BLaER1 treated with 17β-estradiol and CSF1 and Interleukin-3, amounts not matched to agents 10 nM and 100 nM (cell line): Measurements from ENCODE around the gene ETFA.

Experiments used
- H3K27ac ChIP-seq, 11 experiments: shearing (Covaris generic); formaldehyde crosslinking; 2 replicates each; pipeline ENCODE4 v1.8.1; 2022
- H3K27me3 ChIP-seq, 11 experiments: shearing (Covaris generic); formaldehyde crosslinking; 2 replicates each; pipeline ENCODE4 v1.8.1; 2022
- H3K36me3 ChIP-seq, 11 experiments: shearing (Covaris generic); formaldehyde crosslinking; 2 replicates each; pipeline ENCODE4 v1.8.1; 2022
- H3K4me1 ChIP-seq, 10 experiments: shearing (Covaris generic); formaldehyde crosslinking; 2 replicates each; pipeline ENCODE4 v1.8.1; 2022
- H3K4me2 ChIP-seq, 11 experiments: shearing (Covaris generic); formaldehyde crosslinking; 2 replicates each; pipeline ENCODE4 v1.8.1; 2022
- H3K4me3 ChIP-seq, 10 experiments: shearing (Covaris generic); formaldehyde crosslinking; 2 replicates each; pipeline ENCODE4 v1.8.1; 2022
- H3K9ac ChIP-seq, 11 experiments: shearing (Covaris generic); formaldehyde crosslinking; 2 replicates each; pipeline ENCODE4 v1.8.1; 2022
- H3K9me3 ChIP-seq, 11 experiments: shearing (Covaris generic); formaldehyde crosslinking; replicated peaks in 1 of 11; 2 replicates each; pipeline ENCODE4 v1.8.1; 2022
- H4K20me1 ChIP-seq, 11 experiments: shearing (Covaris generic); formaldehyde crosslinking; 2 replicates each; pipeline ENCODE4 v1.8.1; 2022
- Cebpa-rat ChIP-seq, 11 experiments: shearing (Covaris generic); IDR thresholded peaks; 2 replicates each; pipeline ENCODE4 v1.8.1; 2022

The ETFA gene

DNA sequence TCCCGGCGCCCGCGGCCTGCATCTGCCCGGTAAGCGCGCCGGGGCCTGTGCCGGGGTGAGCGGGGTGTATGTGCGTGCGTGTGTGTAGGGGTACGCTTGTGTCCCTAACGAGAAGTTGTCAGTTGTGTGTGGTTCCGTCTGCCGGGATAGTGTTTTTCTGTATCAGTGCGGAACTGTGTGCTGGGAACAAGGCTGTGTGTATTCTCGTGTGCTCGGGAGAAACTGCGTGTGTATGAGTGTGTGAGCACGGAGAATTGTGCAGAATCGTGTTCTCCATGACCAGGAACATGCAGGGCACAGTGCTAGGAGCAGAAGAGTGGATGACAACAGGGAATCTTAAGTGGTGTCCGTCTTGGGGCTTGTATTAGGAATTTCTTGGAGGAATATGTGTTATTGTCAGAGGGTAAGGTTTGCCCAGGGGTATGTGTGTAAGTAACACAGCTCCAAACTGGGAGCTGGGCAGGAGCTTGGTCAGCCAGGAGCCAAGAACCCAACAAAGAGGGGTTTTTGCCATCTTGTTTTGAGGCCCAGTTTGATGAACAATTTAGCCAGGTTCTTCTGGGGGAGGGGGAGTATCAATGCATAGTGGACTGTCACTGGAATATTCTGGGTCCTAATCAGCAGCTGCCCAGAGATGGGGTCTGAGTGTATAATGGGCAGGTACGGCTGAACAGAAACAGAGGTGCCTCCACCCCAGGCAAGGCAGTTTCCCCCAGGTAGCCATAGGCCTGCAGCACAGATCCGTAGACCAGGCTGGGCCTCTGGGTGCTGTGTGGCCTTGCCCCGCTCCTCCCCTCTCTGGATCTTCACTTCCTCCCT, 27.4 kb upstream of the ETFA start:
- Histone ChIP-seq H3K4me2 (peak overlapping the region in 6 of 11 experiments; percentile 23 to 98 (median 77); a peak in 8 of 22 replicates), H3K4me3 (peak overlapping the region in 5 of 10 experiments; percentile 2 to 58 (median 20); a peak in 7 of 20 replicates), H3K4me1 (peaks cover 23 to 66% (median 46%) of the 10 kb centered on the region in 10 experiments), H3K9ac (no peak overlapping the region), H3K27ac (no peak overlapping the region), H3K36me3 (no peaks in the 10 kb centered on the region), H3K27me3 (peaks cover 83 to 100% (median 95%) of the 10 kb centered on the region in 11 experiments), H3K9me3 (peaks cover 13 to 32% (median 19%) of the 10 kb centered on the region in 11 experiments), H4K20me1 (peaks cover 0 to 71% (median 55%) of the 10 kb centered on the region in 11 experiments; a peak in 20 of 22 replicates)
- TF ChIP-seq Cebpa-rat (IDR thresholded peaks at IDR 0.05): no peak

GRCh38 chr15:76337696-76338485, 26.6 kb upstream of the ETFA start:
- peaks cover 7 to 24% (median 11%) of the 10 kb centered on the region in 11 experiments for H3K9me3 ChIP-seq
- peaks cover 0 to 69% (median 55%) of the 10 kb centered on the region in 11 experiments; a peak in 20 of 22 replicates for H4K20me1 ChIP-seq
- H3K36me3 ChIP-seq: no peaks in the 10 kb centered on the region
- H3K4me2 ChIP-seq: peak overlapping the region in 5 of 11 experiments; percentile 23 to 98 (median 61); a peak in 8 of 22 replicates
- no peak overlapping the region for H3K9ac ChIP-seq
- TF ChIP-seq Cebpa-rat (IDR thresholded peaks at IDR 0.05): no peak
- peaks cover 75 to 94% (median 87%) of the 10 kb centered on the region in 11 experiments for H3K27me3 ChIP-seq
- peak overlapping the region in 5 of 10 experiments; percentile 2 to 23 (median 20); a peak in 6 of 20 replicates for H3K4me3 ChIP-seq
- peaks cover 23 to 66% (median 46%) of the 10 kb centered on the region in 10 experiments for H3K4me1 ChIP-seq
- H3K27ac ChIP-seq: no peak overlapping the region

DNA sequence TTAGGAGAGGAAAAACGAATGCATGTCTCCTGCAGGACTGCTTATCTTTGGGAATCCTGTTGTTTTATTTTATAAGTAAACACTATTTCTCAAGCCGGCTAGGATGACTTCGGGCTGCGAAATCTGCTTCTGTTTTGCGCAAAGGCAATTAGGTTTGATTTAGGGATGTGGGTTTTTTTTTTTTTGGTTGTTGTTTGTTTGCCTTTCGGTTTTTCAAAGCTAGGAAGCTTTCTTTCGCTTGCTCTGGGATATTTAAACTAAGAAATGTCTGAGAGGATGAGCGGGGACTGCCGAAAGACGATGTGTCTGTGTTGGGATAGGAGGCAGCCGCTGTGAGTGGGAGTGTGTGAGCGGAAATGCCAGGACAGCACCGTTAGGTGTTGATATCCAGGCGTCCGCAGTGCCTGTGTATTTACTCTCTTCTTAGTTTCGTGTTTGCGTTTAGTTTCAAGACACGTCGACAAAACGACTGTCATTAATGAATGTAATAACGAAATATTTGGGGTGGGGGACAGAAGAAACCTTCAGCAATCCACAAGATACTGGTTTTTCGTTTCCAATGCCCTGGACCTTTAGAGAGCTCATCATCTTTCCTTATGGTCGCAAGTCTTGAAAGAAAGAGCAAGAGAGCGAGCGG, 25.9 kb upstream of the ETFA start:
- peak overlapping the region in 6 of 10 experiments; percentile 27 to 54 (median 42); a peak in 8 of 20 replicates for H3K4me3 ChIP-seq
- peaks cover 23 to 66% (median 46%) of the 10 kb centered on the region in 10 experiments for H3K4me1 ChIP-seq
- H3K4me2 ChIP-seq: peak overlapping the region in 10 of 11 experiments; percentile 24 to 89 (median 63); a peak in 14 of 22 replicates
- H3K36me3 ChIP-seq: no peaks in the 10 kb centered on the region
- peaks cover 68 to 87% (median 79%) of the 10 kb centered on the region in 11 experiments for H3K27me3 ChIP-seq
- no peak for TF ChIP-seq Cebpa-rat (IDR thresholded peaks at IDR 0.05)
- no peak overlapping the region for H3K9ac ChIP-seq
- peaks cover 0 to 17% (median 4%) of the 10 kb centered on the region in 11 experiments; a peak in 16 of 22 replicates for H3K9me3 ChIP-seq
- H4K20me1 ChIP-seq: peaks cover 0 to 62% (median 51%) of the 10 kb centered on the region in 11 experiments; a peak in 20 of 22 replicates
- no peak overlapping the region for H3K27ac ChIP-seq

DNA sequence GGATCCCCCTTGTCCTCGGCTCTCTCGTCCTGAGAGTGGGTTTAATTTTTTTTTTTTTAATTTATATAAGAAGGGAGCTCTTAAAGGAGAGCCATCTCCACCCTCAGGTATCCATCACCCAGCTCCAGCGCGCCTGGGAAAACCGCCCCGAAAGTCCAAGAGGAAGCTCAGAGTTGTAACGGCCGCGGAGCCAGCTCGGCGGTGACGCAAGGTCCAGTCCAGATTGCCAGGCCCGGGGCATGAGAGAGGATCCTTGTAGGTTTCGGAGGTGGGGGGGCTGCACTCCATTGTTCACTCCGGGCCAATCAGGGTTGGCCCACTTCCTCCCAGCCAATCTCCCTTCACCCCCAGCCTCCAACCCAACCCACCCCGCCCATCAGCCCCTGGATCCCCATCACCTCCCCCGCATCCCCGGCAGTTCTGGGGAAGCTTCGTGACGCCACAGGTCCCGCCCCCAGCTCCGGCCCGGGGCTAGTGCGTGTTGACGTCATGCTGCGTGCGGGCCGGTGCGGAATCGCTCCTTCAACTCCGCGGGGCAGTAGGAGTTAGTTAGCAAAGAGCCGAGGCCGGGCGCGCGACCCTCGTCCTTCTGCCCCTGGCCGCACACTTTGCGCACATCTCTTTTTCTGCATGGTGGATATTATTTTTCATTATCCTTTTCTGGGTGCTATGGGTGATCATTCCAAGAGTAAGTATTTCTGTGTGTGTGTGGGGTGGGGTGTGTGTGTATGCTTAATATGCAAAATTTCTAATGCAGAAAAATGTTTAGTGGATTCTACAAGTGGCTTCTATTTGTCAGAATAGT, 25.2 kb upstream of the ETFA start, which contains the start of gene ISL2:
Gene ISL2, plus strand, starts transcription at position 520 of the 805 bp plus-strand sequence. Its CDS starts 111 bp downstream, at position 631.
- Histone ChIP-seq H3K4me3 (peak within 1 kb of the TSS in 8 of 10 experiments; percentile 27 to 54 (median 42); a peak in 16 of 20 replicates), H3K9ac (peak within 1 kb of the TSS in 3 of 11 experiments; percentile 35 to 50 (median 41); a peak in 4 of 22 replicates), H3K4me1 (peaks cover 19 to 62% (median 41%) of the 10 kb centered on the region in 10 experiments), H3K9me3 (peaks cover 0 to 12% (median 0%) of the 10 kb centered on the region in 11 experiments; a peak in 3 of 22 replicates), H3K27me3 (peaks cover 61 to 80% (median 72%) of the 10 kb centered on the region in 11 experiments), H4K20me1 (peaks cover 0 to 56% (median 45%) of the 10 kb centered on the region in 11 experiments; a peak in 20 of 22 replicates), H3K36me3 (no peaks in the 10 kb centered on the region), H3K4me2 (peak within 1 kb of the TSS; percentile 31 to 89 (median 63)), H3K27ac (peak within 1 kb of the TSS in 3 of 11 experiments; percentile 12 to 54 (median 26); a peak in 4 of 22 replicates)
- no peak for TF ChIP-seq Cebpa-rat (IDR thresholded peaks at IDR 0.05)

DNA sequence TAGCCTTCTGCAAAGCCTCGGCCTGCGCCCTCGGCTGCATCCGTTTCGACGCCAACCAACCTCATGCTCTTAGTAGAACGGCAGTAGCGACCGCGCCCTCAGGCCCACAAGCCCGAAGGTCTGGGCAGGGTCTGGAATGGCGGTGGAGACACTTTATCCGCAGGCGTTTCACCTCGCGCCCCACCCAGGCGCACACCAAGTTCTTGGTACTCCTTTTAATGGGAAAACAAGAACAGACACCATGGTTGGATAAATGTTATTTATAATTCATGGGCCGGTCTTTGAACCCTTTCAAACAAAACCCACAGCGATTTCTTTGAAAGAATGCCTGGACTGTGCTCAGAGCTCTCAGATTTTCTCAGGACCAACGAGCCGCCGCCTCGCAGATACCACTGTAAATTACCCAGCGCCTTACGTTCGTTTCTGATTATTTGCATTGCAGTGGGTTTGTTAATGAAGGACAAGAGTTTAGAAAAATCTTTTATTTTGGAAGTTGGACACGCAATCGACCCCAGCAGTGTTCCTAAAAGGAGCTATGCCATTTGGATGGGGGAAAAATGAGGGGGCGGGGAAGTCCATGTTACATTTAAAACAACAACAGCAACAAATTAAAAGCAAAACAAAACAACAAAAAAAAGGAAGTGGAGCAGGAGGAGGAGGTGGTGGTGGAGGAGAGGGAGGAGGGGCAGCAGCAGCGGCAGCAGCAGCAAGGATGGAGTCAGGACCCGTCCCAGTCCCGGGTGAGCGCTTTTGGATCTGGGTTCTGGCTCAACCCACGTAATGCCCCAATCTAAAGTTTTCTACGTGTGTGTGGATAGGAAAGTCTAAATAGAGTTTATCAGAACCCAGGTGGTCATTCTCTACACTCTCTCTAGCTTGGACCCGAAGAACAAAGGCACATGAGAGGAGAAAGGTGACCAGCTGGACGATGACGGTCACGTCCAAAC, 24.3 kb upstream of the ETFA start:
- peak overlapping the region in 8 of 10 experiments; percentile 27 to 54 (median 42); a peak in 13 of 20 replicates for H3K4me3 ChIP-seq
- H3K27ac ChIP-seq: peak overlapping the region in 3 of 11 experiments; percentile 12 to 54 (median 26); a peak in 4 of 22 replicates
- peaks cover 0 to 12% (median 0%) of the 10 kb centered on the region in 11 experiments; a peak in 3 of 22 replicates for H3K9me3 ChIP-seq
- H3K36me3 ChIP-seq: no peaks in the 10 kb centered on the region
- no peak for TF ChIP-seq Cebpa-rat (IDR thresholded peaks at IDR 0.05)
- peak overlapping the region; percentile 31 to 89 (median 63); a peak in 21 of 22 replicates for H3K4me2 ChIP-seq
- peaks cover 10 to 53% (median 32%) of the 10 kb centered on the region in 10 experiments for H3K4me1 ChIP-seq
- H4K20me1 ChIP-seq: peaks cover 0 to 47% (median 36%) of the 10 kb centered on the region in 11 experiments; a peak in 20 of 22 replicates
- H3K27me3 ChIP-seq: peaks cover 52 to 71% (median 63%) of the 10 kb centered on the region in 11 experiments
- H3K9ac ChIP-seq: peak overlapping the region in 3 of 11 experiments; percentile 35 to 50 (median 41); a peak in 4 of 22 replicates

DNA sequence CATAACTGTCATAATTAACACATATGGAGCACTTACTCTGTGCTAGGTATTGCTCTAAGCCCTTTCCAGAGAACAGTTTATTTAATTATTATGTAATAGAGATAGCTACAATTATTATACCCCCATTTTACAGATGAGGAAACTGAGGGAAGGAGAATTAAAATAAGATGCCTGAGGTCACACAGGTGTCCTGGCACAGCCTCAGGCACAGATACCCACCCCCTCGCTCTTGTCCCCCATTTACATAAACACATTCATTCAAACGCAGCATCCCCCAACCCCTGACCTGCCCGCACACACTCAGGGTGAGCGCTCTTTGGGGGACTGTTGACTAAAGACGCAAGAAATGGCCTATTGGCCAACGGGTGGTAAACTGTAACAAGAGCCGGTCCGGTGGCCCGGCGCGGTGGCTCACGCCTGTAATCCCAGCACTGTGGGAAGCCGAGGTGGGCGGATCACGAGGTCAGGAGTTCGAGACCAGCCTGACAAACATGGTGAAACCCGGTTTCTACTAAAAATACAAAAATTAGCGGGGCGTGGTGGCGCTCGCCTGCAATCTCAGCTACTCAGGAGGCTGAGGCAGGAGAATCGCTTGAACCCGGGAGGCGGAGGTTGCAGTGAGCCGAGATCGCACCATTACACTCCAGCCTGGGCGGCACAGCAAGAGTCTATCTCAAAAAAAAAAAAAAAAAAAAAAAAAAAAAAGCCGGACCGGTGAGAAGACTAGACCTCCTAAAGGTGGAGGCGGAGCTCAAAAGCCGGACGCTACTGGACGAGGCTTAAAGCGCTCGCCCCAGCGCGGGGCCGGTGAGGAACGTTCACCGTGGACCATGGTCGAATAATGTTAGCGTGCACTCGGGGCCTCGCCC, 23.4 kb upstream of the ETFA start:
- Histone ChIP-seq H3K36me3 (no peaks in the 10 kb centered on the region), H3K27me3 (peaks cover 43 to 62% (median 54%) of the 10 kb centered on the region in 11 experiments), H3K4me2 (peak overlapping the region in 2 of 11 experiments; percentile 63 to 72; a peak in 2 of 22 replicates), H3K27ac (no peak overlapping the region), H3K9ac (no peak overlapping the region), H4K20me1 (peaks cover 0 to 38% (median 27%) of the 10 kb centered on the region in 11 experiments; a peak in 18 of 22 replicates), H3K4me1 (peaks cover 1 to 44% (median 24%) of the 10 kb centered on the region in 10 experiments; a peak in 19 of 20 replicates), H3K4me3 (no peak overlapping the region), H3K9me3 (peaks cover 0 to 12% (median 0%) of the 10 kb centered on the region in 11 experiments; a peak in 3 of 22 replicates)
- TF ChIP-seq Cebpa-rat (IDR thresholded peaks at IDR 0.05): no peak
